Peyer's patch (tissue), 4 donors: ENCODE measurements around the gene NOS1. TPM values are rescaled to one million over a fixed set of nuclear protein-coding genes. Genes with fewer than 3 reads are reported as not detected.

Experiments
- DNase-seq, 3 donors: peaks; one replicate each; pipeline ENCODE4 v3.0.0-alpha.2; 2017 to 2019
- H3K27ac ChIP-seq, 4 donors: fragments of 200-600 bp; sonication (generic); one replicate each; pipeline ENCODE4 v1.5.1; 2016 to 2019
- H3K27me3 ChIP-seq, 2 donors: fragments of 200-600 bp; sonication (generic); one replicate each; pipeline ENCODE4 v1.5.1; 2019
- H3K36me3 ChIP-seq, 3 donors: fragments of 200-600 bp; sonication (generic); one replicate each; pipeline ENCODE4 v1.5.1; 2016 to 2019
- H3K4me1 ChIP-seq, 4 donors: fragments of 200-600 bp; sonication (generic); one replicate each; pipeline ENCODE4 v1.5.1; 2016 to 2019
- H3K4me3 ChIP-seq, 4 donors: fragments of 200-600 bp; sonication (generic); 1 replicate in 3 of 4; 2 replicates in 1 of 4; pipeline ENCODE4 v1.5.1; 2016 to 2019; ENCODE audit warnings: mild to moderate bottlenecking in 1 of 4
- H3K9me3 ChIP-seq, 4 donors: fragments of 200-600 bp; sonication (generic); one replicate each; pipeline ENCODE4 v1.5.1; 2016 to 2019; ENCODE audit warnings: mild to moderate bottlenecking in 1 of 4
- POLR2A ChIP-seq, 2 donors: fragments of 450-650 bp; IDR thresholded peaks; one replicate each; pipeline ENCODE4 v1.5.1; 2017; ENCODE audit warnings: antibody characterized with exemption in 2 of 2, mild to moderate bottlenecking in 2 of 2, moderate library complexity in 2 of 2
- total RNA-seq, 4 donors: library from RNA; depleted of rRNA; stranded (reverse); fragments of >200 nt; gene quantifications; one replicate each; pipeline ENCODE4 v1.1.0, GENCODE V29; 2016
- TF ChIP-seq, protein P1 (sequence below), 6 experiments: fragments of 450-650 bp in 4 of 6; fragments of 200-600 bp in 2 of 6; sonication (generic) in 1 of 6; IDR thresholded peaks; one replicate each; pipeline ENCODE4 v1.5.1; 2017 to 2019; ENCODE audit warnings: antibody characterized with exemption in 6 of 6, mild to moderate bottlenecking in 3 of 6, moderate library complexity in 1 of 6

Gene NOS1
- total RNA-seq, 4 donors from 2014 or later = 0.40 to 0.57 TPM; not detected in 2

DNA sequence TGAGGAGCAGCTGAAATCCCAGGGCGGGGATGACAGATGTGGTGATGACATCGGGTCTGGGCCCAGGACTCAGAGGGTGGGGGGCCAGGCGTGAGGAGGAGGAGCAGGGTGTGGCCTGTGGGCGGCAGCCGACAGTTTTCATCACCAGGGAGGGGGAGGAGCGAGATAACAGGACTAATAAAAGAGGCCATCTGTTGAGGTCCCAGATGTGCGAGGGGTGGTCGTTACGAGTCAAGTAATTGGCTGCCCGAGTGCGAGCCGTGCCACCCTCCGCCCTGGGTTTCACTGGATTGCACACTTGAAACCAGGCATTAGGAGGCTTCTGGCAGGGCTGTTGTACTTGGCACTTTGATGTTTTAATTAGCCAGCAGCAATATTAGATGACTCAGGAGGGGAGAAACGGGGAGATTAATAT is 67.2 kb downstream of the NOS1 start:
- Histone ChIP-seq H3K4me3 (no peak overlapping the region), H3K36me3 (no peaks in the 10 kb centered on the region), H3K27ac (no peak overlapping the region), H3K9me3 (no peaks in the 10 kb centered on the region), H3K4me1 (no peaks in the 10 kb centered on the region), H3K27me3 (no peaks in the 10 kb centered on the region)
- TF ChIP-seq POLR2A (IDR thresholded peaks at IDR 0.05) = no peak
- TF ChIP-seq, protein P1, sequence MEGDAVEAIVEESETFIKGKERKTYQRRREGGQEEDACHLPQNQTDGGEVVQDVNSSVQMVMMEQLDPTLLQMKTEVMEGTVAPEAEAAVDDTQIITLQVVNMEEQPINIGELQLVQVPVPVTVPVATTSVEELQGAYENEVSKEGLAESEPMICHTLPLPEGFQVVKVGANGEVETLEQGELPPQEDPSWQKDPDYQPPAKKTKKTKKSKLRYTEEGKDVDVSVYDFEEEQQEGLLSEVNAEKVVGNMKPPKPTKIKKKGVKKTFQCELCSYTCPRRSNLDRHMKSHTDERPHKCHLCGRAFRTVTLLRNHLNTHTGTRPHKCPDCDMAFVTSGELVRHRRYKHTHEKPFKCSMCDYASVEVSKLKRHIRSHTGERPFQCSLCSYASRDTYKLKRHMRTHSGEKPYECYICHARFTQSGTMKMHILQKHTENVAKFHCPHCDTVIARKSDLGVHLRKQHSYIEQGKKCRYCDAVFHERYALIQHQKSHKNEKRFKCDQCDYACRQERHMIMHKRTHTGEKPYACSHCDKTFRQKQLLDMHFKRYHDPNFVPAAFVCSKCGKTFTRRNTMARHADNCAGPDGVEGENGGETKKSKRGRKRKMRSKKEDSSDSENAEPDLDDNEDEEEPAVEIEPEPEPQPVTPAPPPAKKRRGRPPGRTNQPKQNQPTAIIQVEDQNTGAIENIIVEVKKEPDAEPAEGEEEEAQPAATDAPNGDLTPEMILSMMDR (IDR thresholded peaks at IDR 0.05) = no peak
- no peak for DNase-seq

DNA sequence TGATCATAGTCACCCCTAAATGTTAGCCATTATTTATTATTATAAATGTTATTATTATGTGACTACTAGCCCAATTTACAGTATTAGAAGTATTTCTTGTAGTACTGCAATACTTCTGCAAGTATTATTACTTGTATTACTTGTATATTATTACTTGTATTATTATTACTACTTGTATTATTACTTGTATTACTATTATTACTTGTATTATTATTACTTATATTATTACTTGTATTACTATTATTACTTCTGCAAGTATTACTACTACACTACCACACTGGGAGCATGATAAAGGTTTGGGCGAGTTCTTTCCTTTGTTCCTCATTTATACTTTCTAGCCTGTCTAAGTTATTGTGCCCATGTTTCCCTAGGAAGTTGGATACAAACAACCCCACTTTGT is 67.9 kb downstream of the NOS1 start:
- Histone ChIP-seq H3K27me3 (no peaks in the 10 kb centered on the region), H3K36me3 (no peaks in the 10 kb centered on the region), H3K27ac (no peak overlapping the region), H3K9me3 (no peaks in the 10 kb centered on the region), H3K4me3 (no peak overlapping the region), H3K4me1 (no peaks in the 10 kb centered on the region)
- DNase-seq = no peak
- TF ChIP-seq, protein P1 (IDR thresholded peaks at IDR 0.05) = no peak
- no peak for TF ChIP-seq POLR2A (IDR thresholded peaks at IDR 0.05)

DNA sequence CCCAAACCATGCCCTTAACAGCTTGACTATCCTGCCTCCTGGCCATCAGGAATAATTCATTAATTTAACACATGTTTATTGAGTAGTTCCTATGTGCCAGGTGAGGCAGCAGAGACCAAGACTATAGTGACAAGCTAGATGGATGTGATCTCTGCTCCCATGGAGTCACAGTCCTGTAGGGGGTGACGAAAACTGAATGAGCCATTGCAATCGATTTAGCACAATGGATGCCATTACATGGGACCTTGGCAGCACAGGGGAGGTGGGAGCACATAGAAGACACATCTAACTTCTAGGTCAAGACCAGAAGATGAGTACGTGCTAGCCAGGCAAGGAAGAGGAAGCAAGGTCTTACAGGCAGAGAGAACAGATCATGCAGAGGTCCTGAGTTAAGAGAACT is 68.7 kb downstream of the NOS1 start:
- Histone ChIP-seq H3K4me3 (no peak overlapping the region), H3K36me3 (no peaks in the 10 kb centered on the region), H3K27ac (no peak overlapping the region), H3K27me3 (no peaks in the 10 kb centered on the region), H3K9me3 (no peaks in the 10 kb centered on the region), H3K4me1 (no peaks in the 10 kb centered on the region)
- TF ChIP-seq POLR2A (IDR thresholded peaks at IDR 0.05) = no peak
- TF ChIP-seq, protein P1 (IDR thresholded peaks at IDR 0.05) = no peak
- DNase-seq = no peak

DNA sequence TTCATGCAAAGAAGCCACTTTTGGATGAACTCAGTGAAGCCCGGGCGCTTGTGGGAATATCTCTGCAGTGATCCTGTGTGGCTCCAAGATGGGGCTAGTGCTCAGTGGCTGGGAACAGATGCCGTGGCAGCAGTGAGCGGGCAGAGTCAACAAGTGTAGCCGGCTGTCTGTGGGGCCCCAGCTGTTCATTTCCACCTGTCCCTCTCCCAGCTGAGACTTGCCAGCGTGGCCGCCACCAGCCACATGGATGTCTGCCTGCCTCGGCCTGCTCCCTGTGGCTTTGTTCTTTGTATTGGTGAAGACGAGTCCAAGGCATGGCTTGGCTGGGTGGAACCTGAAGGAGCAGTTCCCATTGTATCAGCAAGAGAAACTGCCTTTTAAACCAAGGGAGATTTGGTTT is 77.3 kb downstream of the NOS1 start:
- no peak overlapping the region for H3K4me3 ChIP-seq
- no peak for DNase-seq

DNA sequence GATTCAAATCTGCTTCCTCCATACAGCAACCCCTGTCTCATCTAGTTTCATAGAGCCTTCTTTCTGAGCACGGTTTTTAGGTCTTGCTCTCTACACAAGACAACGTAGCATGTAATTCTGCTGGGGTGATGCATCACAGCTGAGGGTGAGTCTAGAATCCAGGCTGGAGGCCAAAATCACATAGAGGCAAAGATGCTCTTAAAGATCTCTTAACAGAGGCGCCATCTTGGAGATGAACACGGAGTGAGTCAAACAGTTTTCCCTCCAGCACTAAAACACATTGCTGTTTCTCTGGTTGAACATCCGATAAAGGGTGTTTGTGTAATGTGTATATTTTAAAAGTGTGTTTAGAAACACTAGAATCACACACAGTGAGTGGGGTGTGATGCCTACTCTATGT is 78.9 kb downstream of the NOS1 start:
- no peak for TF ChIP-seq POLR2A (IDR thresholded peaks at IDR 0.05)
- TF ChIP-seq, protein P1 (IDR thresholded peaks at IDR 0.05) = no peak
- DNase-seq = no peak
- no peaks in the 10 kb centered on the region for H3K9me3 ChIP-seq
- no peaks in the 10 kb centered on the region for H3K4me1 ChIP-seq
- no peak overlapping the region for H3K4me3 ChIP-seq
- H3K27ac ChIP-seq = no peak overlapping the region
- H3K27me3 ChIP-seq = no peaks in the 10 kb centered on the region
- no peaks in the 10 kb centered on the region for H3K36me3 ChIP-seq

More for the DNA sequence above, 77.3 kb downstream of the NOS1 start:
- no peak for TF ChIP-seq POLR2A (IDR thresholded peaks at IDR 0.05)
- TF ChIP-seq, protein P1 (IDR thresholded peaks at IDR 0.05) = no peak
- H3K9me3 ChIP-seq = no peaks in the 10 kb centered on the region
- H3K36me3 ChIP-seq = no peaks in the 10 kb centered on the region
- H3K27me3 ChIP-seq = no peaks in the 10 kb centered on the region
- no peaks in the 10 kb centered on the region for H3K4me1 ChIP-seq
- H3K27ac ChIP-seq = no peak overlapping the region
